LNCaP clone FGC (cell line): Measurements from ENCODE around the gene PPP3R1.

Experiments
- DNase-seq: peaks from one replicate; pipeline ENCODE4 v3.0.0-alpha.2; 2011; ENCODE audit warnings: low read depth
- H3K4me3 ChIP-seq: 2 replicates; pipeline ENCODE4 v1.5.1; 2011; ENCODE audit warnings: mild to moderate bottlenecking, low read depth, low read length, control low read depth
- TF ChIP-seq, protein P1 (sequence below): IDR thresholded peaks from 2 replicates; pipeline ENCODE4 v1.5.1; 2012; ENCODE audit warnings: mild to moderate bottlenecking; ENCODE audit not compliant: control insufficient read depth, insufficient read depth; ENCODE audit errors: extremely low read depth

Gene PPP3R1

DNA sequence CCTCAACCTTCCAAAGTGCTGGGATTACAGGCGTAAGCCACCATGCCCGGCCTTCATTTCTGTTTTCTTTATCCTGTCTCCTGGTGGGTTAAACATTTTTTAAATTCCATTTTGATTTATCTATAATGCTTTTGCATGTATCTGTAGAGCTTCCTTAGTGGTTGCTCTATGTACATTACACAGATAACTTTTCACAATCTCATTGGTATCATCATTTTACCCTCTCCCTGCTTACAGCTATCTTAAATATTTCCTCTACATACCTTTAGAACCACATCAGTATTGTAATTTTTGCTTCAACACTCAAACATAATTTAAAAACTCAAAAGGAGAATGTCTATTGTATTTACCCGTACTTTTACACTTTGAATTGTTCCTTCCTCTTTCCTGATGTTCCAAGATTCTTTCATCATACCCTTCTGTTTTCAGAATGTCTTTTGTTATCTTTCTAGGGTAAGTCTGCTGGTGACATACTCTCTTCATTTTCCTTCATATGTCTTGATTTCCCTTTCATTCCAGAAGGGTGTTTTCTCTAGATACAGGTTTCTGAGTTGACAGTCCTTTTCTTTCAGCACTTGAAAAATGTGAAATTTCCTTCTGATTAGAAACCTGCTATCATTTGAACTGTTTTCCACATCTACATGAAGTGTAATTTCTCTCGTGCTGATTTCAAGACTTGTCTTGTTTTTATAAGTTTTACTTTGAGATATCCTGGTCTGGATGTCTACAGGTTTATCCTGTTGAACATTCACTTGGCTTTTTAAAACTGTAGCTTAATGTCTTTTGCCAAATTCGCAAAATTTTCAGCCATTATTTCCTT is 21.9 kb downstream of the PPP3R1 start:
- DNase-seq, result no peak
- no peak overlapping the region for H3K4me3 ChIP-seq
- TF ChIP-seq, protein P1, sequence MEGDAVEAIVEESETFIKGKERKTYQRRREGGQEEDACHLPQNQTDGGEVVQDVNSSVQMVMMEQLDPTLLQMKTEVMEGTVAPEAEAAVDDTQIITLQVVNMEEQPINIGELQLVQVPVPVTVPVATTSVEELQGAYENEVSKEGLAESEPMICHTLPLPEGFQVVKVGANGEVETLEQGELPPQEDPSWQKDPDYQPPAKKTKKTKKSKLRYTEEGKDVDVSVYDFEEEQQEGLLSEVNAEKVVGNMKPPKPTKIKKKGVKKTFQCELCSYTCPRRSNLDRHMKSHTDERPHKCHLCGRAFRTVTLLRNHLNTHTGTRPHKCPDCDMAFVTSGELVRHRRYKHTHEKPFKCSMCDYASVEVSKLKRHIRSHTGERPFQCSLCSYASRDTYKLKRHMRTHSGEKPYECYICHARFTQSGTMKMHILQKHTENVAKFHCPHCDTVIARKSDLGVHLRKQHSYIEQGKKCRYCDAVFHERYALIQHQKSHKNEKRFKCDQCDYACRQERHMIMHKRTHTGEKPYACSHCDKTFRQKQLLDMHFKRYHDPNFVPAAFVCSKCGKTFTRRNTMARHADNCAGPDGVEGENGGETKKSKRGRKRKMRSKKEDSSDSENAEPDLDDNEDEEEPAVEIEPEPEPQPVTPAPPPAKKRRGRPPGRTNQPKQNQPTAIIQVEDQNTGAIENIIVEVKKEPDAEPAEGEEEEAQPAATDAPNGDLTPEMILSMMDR, result no peak

- no peak for DNase-seq
- H3K4me3 ChIP-seq, result no peak overlapping the region
- TF ChIP-seq, protein P1, result no peak
Observed at GRCh38 chr2:68226794-68227193, 25.5 kb downstream of the PPP3R1 start.

- TF ChIP-seq, protein P1, result peak; percentile 23; the same call in 1 of the 2 replicates
- H3K4me3 ChIP-seq, result no peak overlapping the region
- no peak for DNase-seq
Observed at GRCh38 chr2:68225119-68225632, 27.2 kb downstream of the PPP3R1 start.

GRCh38 chr2:68223419-68223818 is 28.9 kb downstream of the PPP3R1 start:
- DNase-seq, result no peak
- TF ChIP-seq, protein P1, result no peak
- no peak overlapping the region for H3K4me3 ChIP-seq

GRCh38 chr2:68222287-68222686 is 30.0 kb downstream of the PPP3R1 start:
- H3K4me3 ChIP-seq, result no peak overlapping the region
- TF ChIP-seq, protein P1, result no peak
- no peak for DNase-seq

GRCh38 chr2:68218343-68218901 is 33.9 kb downstream of the PPP3R1 start:
- TF ChIP-seq, protein P1, result no peak
- H3K4me3 ChIP-seq, result no peak overlapping the region
- no peak for DNase-seq
